Caco-2 (cell line): Measurements from ENCODE around the gene SELENOF. TPM values are rescaled to one million over a fixed set of nuclear protein-coding genes. Genes with fewer than 3 reads are reported as not detected.

ENCODE experiments used
- BruUV-seq: library from RNA; stranded (reverse); fragments of 400-500 nt; replicated peaks from 2 replicates; lab custom pipeline; 2021; lab: Mats Ljungman, UMichigan
- CTCF ChIA-PET: fragments of 300-600 bp; sonication (Branson Sonifier 250); formaldehyde crosslinking; loops from one replicate; lab custom pipeline; 2022; ENCODE audit warnings: antibody characterized with exemption; lab: Charles Lee
- POLR2A ChIA-PET: fragments of 300-600 bp; sonication (Branson Sonifier 250); formaldehyde crosslinking; loops from one replicate; lab custom pipeline; 2022; ENCODE audit warnings: antibody characterized with exemption; lab: Charles Lee
- DNase-seq, 2 experiments: peaks; one replicate each; pipeline versions ENCODE4 v3.0.0 to v3.0.0-alpha.2; 2020 to 2022
- H3K27me3 ChIP-seq: replicated peaks from 2 replicates; pipeline ENCODE4 v1.6.0; 2011; ENCODE audit warnings: low read length; ENCODE audit not compliant: control insufficient read depth, insufficient read depth
- H3K36me3 ChIP-seq: 2 replicates; pipeline ENCODE4 v1.5.1; 2011; ENCODE audit warnings: low read length; ENCODE audit not compliant: control insufficient read depth, insufficient read depth
- H3K4me1 ChIP-seq: fragments of 250-450 bp; sonication (Bioruptor Pico); 2 replicates; pipeline ENCODE4 v1.5.1; 2020; ENCODE audit warnings: mild to moderate bottlenecking
- H3K4me3 ChIP-seq: 2 replicates; pipeline ENCODE4 v1.5.1; 2011; ENCODE audit warnings: low read depth, mild to moderate bottlenecking, control low read depth, low read length
- H3K9me3 ChIP-seq: fragments of 250-450 bp; sonication (Bioruptor Pico); 2 replicates; pipeline ENCODE4 v1.5.1; 2020; ENCODE audit warnings: mild to moderate bottlenecking, moderate library complexity
- H3K27ac Mint-ChIP-seq: one replicate; pipeline ENCODE4 v1.8.0; 2022; ENCODE audit warnings: mixed read lengths; ENCODE audit not compliant: unreplicated experiment
- H3K27me3 Mint-ChIP-seq: one replicate; pipeline ENCODE4 v1.8.0; 2022; ENCODE audit warnings: mixed read lengths; ENCODE audit not compliant: insufficient read depth, unreplicated experiment
- H3K36me3 Mint-ChIP-seq: one replicate; pipeline ENCODE4 v1.8.0; 2022; ENCODE audit warnings: mild to moderate bottlenecking, mixed read lengths; ENCODE audit not compliant: insufficient read depth, unreplicated experiment
- H3K4me1 Mint-ChIP-seq: one replicate; pipeline ENCODE4 v1.8.0; 2022; ENCODE audit warnings: low read depth, mixed read lengths; ENCODE audit not compliant: unreplicated experiment
- H3K4me3 Mint-ChIP-seq: one replicate; pipeline ENCODE4 v1.8.0; 2022; ENCODE audit warnings: mild to moderate bottlenecking, moderate library complexity, mixed read lengths; ENCODE audit not compliant: unreplicated experiment
- H3K9me3 Mint-ChIP-seq: one replicate; pipeline ENCODE4 v1.8.0; 2022; ENCODE audit warnings: mixed read lengths; ENCODE audit not compliant: unreplicated experiment
- intact Hi-C: fragments of 100-400 bp; cut with micrococcal nuclease; formaldehyde crosslinking; loops from one replicate; pipeline ENCODE4 v1.10.0; 2022; ENCODE audit not compliant: unreplicated experiment
- total RNA-seq: library from RNA; stranded (reverse); gene quantifications from 2 replicates; pipeline ENCODE4 v1.2.3, GENCODE V29; 2022
- TF ChIP-seq, protein P1 (sequence below), 2 experiments: fragments of 200-600 bp in 1 of 2; IDR thresholded peaks; 1 replicate in 1 of 2; 2 replicates in 1 of 2; pipeline versions ENCODE4 v1.5.1 to v1.8.0; 2011 to 2022; ENCODE audit warnings: antibody characterized with exemption in 1 of 2, control low read depth in 1 of 2, inconsistent platforms in 1 of 2, low read depth in 1 of 2, low read length in 1 of 2, mild to moderate bottlenecking in 1 of 2, moderate library complexity in 1 of 2; ENCODE audit not compliant: insufficient read depth in 1 of 2, severe bottlenecking in 1 of 2, unreplicated experiment in 1 of 2

The SELENOF gene
- total RNA-seq, 1 experiment from 2014 or later, result 161 TPM

DNA sequence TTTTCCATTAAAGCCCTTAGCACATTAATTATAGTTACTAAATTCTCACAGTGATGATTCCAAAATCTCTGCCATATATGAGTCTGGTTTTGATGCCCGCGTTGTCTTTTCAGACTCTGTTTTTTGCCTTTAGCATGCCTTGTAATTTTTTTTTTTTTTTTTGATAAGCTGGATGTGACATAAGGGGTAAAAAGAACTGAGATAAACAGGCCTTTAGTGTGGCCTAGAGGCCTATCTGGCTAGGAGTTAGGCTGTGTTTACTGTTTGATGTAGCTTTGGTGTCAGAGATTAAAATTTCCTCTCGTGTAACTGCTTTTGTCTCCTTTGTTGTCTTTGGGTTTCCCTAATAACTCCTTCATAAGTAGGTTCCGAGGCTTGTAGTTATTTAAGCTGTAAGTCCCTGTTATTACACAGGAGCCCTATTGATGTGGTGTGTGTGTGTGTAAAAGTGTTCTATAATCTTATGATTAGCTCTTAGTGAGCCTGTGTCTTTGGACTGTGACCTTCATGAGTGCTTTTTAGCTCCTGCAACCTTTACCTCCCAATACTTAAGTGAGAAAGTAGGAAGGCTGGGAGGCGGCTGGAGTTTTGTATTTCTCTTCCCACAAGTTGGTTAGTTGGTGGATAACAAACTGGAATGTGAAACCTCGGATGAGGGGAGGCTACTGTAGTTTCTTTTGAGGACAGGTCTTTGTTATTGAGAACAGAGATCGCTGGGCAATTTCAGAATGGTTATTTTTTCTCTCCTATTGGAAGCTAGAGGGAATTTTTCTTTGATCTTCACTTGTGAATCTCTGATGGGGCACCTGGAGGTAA, 19.8 kb upstream of the SELENOF start:
- POLR2A ChIA-PET, result interaction anchor here (1.7 kb wide), 1 partner anchor 20 kb away, joined by 6 read pairs; the partner anchor contains the start of genes HS2ST1 and SELENOF
- peak in 1 of 2 experiments; percentile 14 for DNase-seq

GRCh38 chr1:86933051-86933450, 19.1 kb upstream of the SELENOF start:
- ChIA-PET CTCF (interaction anchor here (1.1 kb wide), 2 partner anchors 32 to 99 kb away, joined by 3 to 4 read pairs; no protein-coding TSS in a partner anchor), POLR2A (interaction anchor here (1.7 kb wide), 1 partner anchor 19 kb away, joined by 6 read pairs; the partner anchor contains the start of genes HS2ST1 and SELENOF)
- no peaks in the 10 kb centered on the region for H3K36me3 Mint-ChIP-seq
- TF ChIP-seq, protein P1, sequence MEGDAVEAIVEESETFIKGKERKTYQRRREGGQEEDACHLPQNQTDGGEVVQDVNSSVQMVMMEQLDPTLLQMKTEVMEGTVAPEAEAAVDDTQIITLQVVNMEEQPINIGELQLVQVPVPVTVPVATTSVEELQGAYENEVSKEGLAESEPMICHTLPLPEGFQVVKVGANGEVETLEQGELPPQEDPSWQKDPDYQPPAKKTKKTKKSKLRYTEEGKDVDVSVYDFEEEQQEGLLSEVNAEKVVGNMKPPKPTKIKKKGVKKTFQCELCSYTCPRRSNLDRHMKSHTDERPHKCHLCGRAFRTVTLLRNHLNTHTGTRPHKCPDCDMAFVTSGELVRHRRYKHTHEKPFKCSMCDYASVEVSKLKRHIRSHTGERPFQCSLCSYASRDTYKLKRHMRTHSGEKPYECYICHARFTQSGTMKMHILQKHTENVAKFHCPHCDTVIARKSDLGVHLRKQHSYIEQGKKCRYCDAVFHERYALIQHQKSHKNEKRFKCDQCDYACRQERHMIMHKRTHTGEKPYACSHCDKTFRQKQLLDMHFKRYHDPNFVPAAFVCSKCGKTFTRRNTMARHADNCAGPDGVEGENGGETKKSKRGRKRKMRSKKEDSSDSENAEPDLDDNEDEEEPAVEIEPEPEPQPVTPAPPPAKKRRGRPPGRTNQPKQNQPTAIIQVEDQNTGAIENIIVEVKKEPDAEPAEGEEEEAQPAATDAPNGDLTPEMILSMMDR (IDR thresholded peaks at IDR 0.05; ENCODE audit: insufficient read depth in 1 of 2, low read depth in 1 of 2, low read length in 1 of 2, severe bottlenecking in 1 of 2, unreplicated experiment in 1 of 2), result no peak
- no TSS peak for BruUV-seq
- H3K4me1 ChIP-seq, result peaks cover 24% of the 10 kb centered on the region
- no peaks in the 10 kb centered on the region for H3K9me3 Mint-ChIP-seq
- H3K27me3 ChIP-seq, result no peaks in the 10 kb centered on the region
- peak overlapping the region; percentile 59 for H3K4me3 Mint-ChIP-seq
- no peak for DNase-seq
- intact Hi-C loops, result no loop called here
- peaks cover 22% of the 10 kb centered on the region for H3K4me1 Mint-ChIP-seq
- H3K9me3 ChIP-seq, result no peaks in the 10 kb centered on the region
- H3K27me3 Mint-ChIP-seq, result no peaks in the 10 kb centered on the region
- peak overlapping the region; percentile 88 for H3K27ac Mint-ChIP-seq
- H3K4me3 ChIP-seq, result no peak overlapping the region
- H3K36me3 ChIP-seq, result no peaks in the 10 kb centered on the region

More for the DNA sequence above, 19.8 kb upstream of the SELENOF start:
- no peaks in the 10 kb centered on the region for H3K27me3 Mint-ChIP-seq
- Histone ChIP-seq H3K27me3 (no peaks in the 10 kb centered on the region), H3K9me3 (no peaks in the 10 kb centered on the region), H3K4me3 (no peak overlapping the region), H3K36me3 (no peaks in the 10 kb centered on the region), H3K4me1 (peaks cover 22% of the 10 kb centered on the region)
- intact Hi-C loops, result no loop called here
- no peaks in the 10 kb centered on the region for H3K9me3 Mint-ChIP-seq
- peak overlapping the region; percentile 59 for H3K4me3 Mint-ChIP-seq
- CTCF ChIA-PET, result interaction anchor here (0.6 to 1.1 kb wide), 4 partner anchors 20 to 153 kb away, joined by 3 to 6 read pairs (median 4); partner anchors contain the start of genes HS2ST1 and SELENOF
- BruUV-seq, result no TSS peak
- H3K36me3 Mint-ChIP-seq, result no peaks in the 10 kb centered on the region
- TF ChIP-seq, protein P1 (IDR thresholded peaks at IDR 0.05; ENCODE audit: insufficient read depth in 1 of 2, low read depth in 1 of 2, low read length in 1 of 2, severe bottlenecking in 1 of 2, unreplicated experiment in 1 of 2), result no peak
- peaks cover 22% of the 10 kb centered on the region for H3K4me1 Mint-ChIP-seq
- peak overlapping the region; percentile 88 for H3K27ac Mint-ChIP-seq

DNA sequence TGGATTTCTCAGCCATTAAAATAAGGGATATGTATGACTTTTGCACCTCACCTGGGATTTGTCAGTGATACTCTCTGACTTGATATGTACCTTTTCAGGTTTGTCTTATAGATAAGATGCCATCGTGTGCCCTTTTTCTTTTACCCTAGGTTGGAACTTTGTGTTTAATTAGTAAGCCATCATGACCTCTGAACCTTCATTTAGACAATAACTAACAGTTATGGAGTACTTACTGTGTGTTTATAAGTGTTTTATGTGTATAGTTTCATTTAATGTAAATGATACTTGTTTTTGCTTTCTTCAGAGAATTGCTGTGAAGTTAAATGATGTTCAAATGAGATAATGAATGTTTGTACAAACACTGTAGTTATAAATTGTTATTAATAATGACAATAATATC, 14.9 kb upstream of the SELENOF start:
- no peaks in the 10 kb centered on the region for H3K27me3 Mint-ChIP-seq
- Histone ChIP-seq H3K4me3 (no peak overlapping the region), H3K36me3 (no peaks in the 10 kb centered on the region), H3K9me3 (peaks cover 9% of the 10 kb centered on the region), H3K4me1 (peaks cover 24% of the 10 kb centered on the region), H3K27me3 (no peaks in the 10 kb centered on the region)
- peaks cover 17% of the 10 kb centered on the region for H3K36me3 Mint-ChIP-seq
- CTCF ChIA-PET, result no interaction called here
- BruUV-seq, result no TSS peak
- TF ChIP-seq, protein P1 (IDR thresholded peaks at IDR 0.05; ENCODE audit: insufficient read depth in 1 of 2, low read depth in 1 of 2, low read length in 1 of 2, severe bottlenecking in 1 of 2, unreplicated experiment in 1 of 2), result no peak
- DNase-seq, result no peak
- peaks cover 9% of the 10 kb centered on the region for H3K9me3 Mint-ChIP-seq
- peaks cover 34% of the 10 kb centered on the region for H3K4me1 Mint-ChIP-seq
- intact Hi-C loops, result no loop called here
- POLR2A ChIA-PET, result no interaction called here
- no peak overlapping the region for H3K4me3 Mint-ChIP-seq
- no peak overlapping the region for H3K27ac Mint-ChIP-seq
